Measurements from ENCODE around the gene SLC35F1.

GRCh38 chr6:118353564-118353963 is 446.5 kb downstream of the SLC35F1 start:
- TF ChIP-seq CTCF (IDR thresholded peaks at IDR 0.05) (no peak), EZH2 (IDR thresholded peaks at IDR 0.05) (no peak), EZH2phosphoT487 (IDR thresholded peaks at IDR 0.05) (no peak)
